OCI-LY3 (cell line): Measurements from ENCODE around the gene IGSF22.

Source experiments
- H2AFZ ChIP-seq: fragments of 200-600, 300-600 bp; shearing (Covaris generic); 2 replicates; pipeline ENCODE4 v1.6.0; 2014; ENCODE audit warnings: antibody characterized with exemption, low read depth, low read length
- H3K27ac ChIP-seq: fragments of 200-600, 300-600 bp; sonication (generic); 2 replicates; pipeline ENCODE4 v1.5.1; 2014; ENCODE audit warnings: mild to moderate bottlenecking, low read length, moderate library complexity, mixed read lengths
- H3K27me3 ChIP-seq: fragments of 200-600, 300-600 bp; sonication (generic); 2 replicates; pipeline ENCODE4 v1.6.1; 2014; ENCODE audit warnings: low read depth, low read length, mixed read lengths
- H3K36me3 ChIP-seq: fragments of 200-600, 300-600 bp; sonication (generic); replicated peaks from 2 replicates; pipeline ENCODE3; 2014; ENCODE audit warnings: low read depth, low read length, mixed read lengths
- H3K4me1 ChIP-seq: fragments of 300-600, 200-600 bp; sonication (generic); 2 replicates; pipeline ENCODE4 v1.6.1; 2014; ENCODE audit warnings: low read length, mixed read lengths
- H3K4me2 ChIP-seq: fragments of 200-600, 300-600 bp; sonication (generic); 2 replicates; pipeline ENCODE4 v1.6.1; 2014; ENCODE audit warnings: low read length, mixed read lengths
- H3K4me3 ChIP-seq: fragments of 300-600, 200-600 bp; sonication (generic); 2 replicates; pipeline ENCODE4 v1.5.1; 2014; ENCODE audit warnings: antibody characterized with exemption, mild to moderate bottlenecking, low read length, moderate library complexity
- H3K79me2 ChIP-seq: fragments of 300-600, 200-600 bp; shearing (Covaris generic); 2 replicates; pipeline ENCODE4 v1.6.1; 2014; ENCODE audit warnings: mild to moderate bottlenecking, low read length, mixed read lengths
- H3K9ac ChIP-seq: fragments of 300-600, 200-600 bp; shearing (Covaris generic); 2 replicates; pipeline ENCODE4 v1.6.0; 2014; ENCODE audit warnings: mild to moderate bottlenecking, low read length, moderate library complexity
- H3K9me3 ChIP-seq: fragments of 200-600, 300-600 bp; shearing (Covaris generic); 2 replicates; pipeline ENCODE4 v1.6.1; 2014; ENCODE audit warnings: low read length, mixed read lengths; ENCODE audit not compliant: insufficient read depth
- H4K20me1 ChIP-seq: fragments of 200-600, 300-600 bp; sonication (generic); 2 replicates; pipeline ENCODE4 v1.6.1; 2016; ENCODE audit warnings: low read length, mixed read lengths; ENCODE audit not compliant: insufficient read depth
- EZH2phosphoT487 ChIP-seq: fragments of 200-600 bp; shearing (Covaris generic); IDR thresholded peaks from 2 replicates; pipeline ENCODE4 v1.6.1; 2018; ENCODE audit warnings: antibody characterized with exemption, mixed run types, low read depth
- TF ChIP-seq, protein P1 (sequence below): fragments of 200-600, 300-600 bp; sonication (generic); IDR thresholded peaks from 2 replicates; pipeline ENCODE4 v1.5.1; 2014; ENCODE audit warnings: antibody characterized with exemption, low read length, low read depth

Gene IGSF22

GRCh38 chr11:18731949-18732821 lies 6.2 kb upstream of the IGSF22 start:
- Histone ChIP-seq H3K79me2 (no peaks in the 10 kb centered on the region), H3K4me2 (peak overlapping the region; percentile 36), H2AFZ (0 out of 2 replicates have a peak overlapping the region, but pooled peaks have one; percentile 75), H3K4me1 (peaks cover 20% of the 10 kb centered on the region), H3K27ac (no peak overlapping the region), H3K27me3 (peaks cover 19% of the 10 kb centered on the region), H3K36me3 (no peaks in the 10 kb centered on the region), H4K20me1 (no peaks in the 10 kb centered on the region), H3K4me3 (no peak overlapping the region), H3K9ac (no peak overlapping the region), H3K9me3 (no peaks in the 10 kb centered on the region)
- TF ChIP-seq, protein P1, sequence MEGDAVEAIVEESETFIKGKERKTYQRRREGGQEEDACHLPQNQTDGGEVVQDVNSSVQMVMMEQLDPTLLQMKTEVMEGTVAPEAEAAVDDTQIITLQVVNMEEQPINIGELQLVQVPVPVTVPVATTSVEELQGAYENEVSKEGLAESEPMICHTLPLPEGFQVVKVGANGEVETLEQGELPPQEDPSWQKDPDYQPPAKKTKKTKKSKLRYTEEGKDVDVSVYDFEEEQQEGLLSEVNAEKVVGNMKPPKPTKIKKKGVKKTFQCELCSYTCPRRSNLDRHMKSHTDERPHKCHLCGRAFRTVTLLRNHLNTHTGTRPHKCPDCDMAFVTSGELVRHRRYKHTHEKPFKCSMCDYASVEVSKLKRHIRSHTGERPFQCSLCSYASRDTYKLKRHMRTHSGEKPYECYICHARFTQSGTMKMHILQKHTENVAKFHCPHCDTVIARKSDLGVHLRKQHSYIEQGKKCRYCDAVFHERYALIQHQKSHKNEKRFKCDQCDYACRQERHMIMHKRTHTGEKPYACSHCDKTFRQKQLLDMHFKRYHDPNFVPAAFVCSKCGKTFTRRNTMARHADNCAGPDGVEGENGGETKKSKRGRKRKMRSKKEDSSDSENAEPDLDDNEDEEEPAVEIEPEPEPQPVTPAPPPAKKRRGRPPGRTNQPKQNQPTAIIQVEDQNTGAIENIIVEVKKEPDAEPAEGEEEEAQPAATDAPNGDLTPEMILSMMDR, result peak; percentile 97
- no peak for TF ChIP-seq EZH2phosphoT487

GRCh38 chr11:18731441-18731840 lies 5.5 kb upstream of the IGSF22 start:
- TF ChIP-seq, protein P1, result no peak
- no peak for TF ChIP-seq EZH2phosphoT487
- no peak overlapping the region for H2AFZ ChIP-seq
- peak overlapping the region; percentile 36 for H3K4me2 ChIP-seq
- peaks cover 20% of the 10 kb centered on the region for H3K4me1 ChIP-seq
- no peaks in the 10 kb centered on the region for H3K79me2 ChIP-seq
- H3K9ac ChIP-seq, result no peak overlapping the region
- H3K36me3 ChIP-seq, result no peaks in the 10 kb centered on the region
- peaks cover 15% of the 10 kb centered on the region for H3K27me3 ChIP-seq
- H3K4me3 ChIP-seq, result no peak overlapping the region
- H4K20me1 ChIP-seq, result no peaks in the 10 kb centered on the region
- no peaks in the 10 kb centered on the region for H3K9me3 ChIP-seq
- H3K27ac ChIP-seq, result no peak overlapping the region

DNA sequence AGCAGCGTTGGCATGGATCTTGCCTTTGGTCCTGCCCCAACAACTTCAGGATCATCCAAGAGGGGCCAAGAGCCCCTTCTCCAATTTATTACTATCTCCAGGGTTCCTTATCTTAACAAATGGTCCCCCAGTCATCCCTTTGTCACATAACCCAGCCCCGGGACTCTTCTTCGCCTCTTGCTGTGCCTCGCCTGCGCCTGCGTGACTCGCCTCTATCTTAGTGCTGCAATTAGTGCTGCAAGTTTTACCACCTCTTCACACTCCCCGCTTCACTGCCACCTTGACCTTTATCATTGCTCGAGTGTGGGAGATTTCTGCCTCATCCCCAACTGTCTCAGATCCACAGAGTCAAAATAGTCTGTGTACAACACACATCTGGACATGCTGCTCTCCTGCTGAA lies 4.0 kb upstream of the IGSF22 start:
- Histone ChIP-seq H3K79me2 (no peaks in the 10 kb centered on the region), H3K4me2 (no peak overlapping the region), H4K20me1 (no peaks in the 10 kb centered on the region), H3K4me1 (peaks cover 20% of the 10 kb centered on the region), H3K27ac (no peak overlapping the region), H3K4me3 (no peak overlapping the region), H3K27me3 (peaks cover 5% of the 10 kb centered on the region; the same call in 1 of the 2 replicates), H3K9ac (no peak overlapping the region), H2AFZ (no peak overlapping the region), H3K9me3 (no peaks in the 10 kb centered on the region), H3K36me3 (no peaks in the 10 kb centered on the region)
- TF ChIP-seq, protein P1, result no peak
- no peak for TF ChIP-seq EZH2phosphoT487

DNA sequence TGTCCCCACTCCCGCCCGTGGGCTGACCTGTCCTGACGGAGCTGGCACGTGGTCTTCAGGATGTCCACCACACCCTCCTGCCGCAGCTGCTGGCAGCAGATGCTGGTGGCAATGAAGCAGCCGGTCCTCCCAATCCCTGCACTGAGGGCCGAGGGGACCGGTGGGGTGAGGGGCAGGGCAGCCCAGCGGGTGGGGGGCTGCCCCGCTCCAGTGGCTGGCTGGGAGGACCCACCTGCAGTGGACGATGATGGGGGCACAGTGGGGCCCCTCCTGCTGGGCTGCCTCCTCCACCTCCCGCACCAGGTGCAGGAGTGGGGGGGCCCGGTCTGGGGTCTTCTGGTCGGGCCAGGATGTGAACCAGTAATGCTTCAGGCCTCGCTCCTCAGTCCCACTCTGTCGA lies 3.4 kb upstream of the IGSF22 start:
- no peaks in the 10 kb centered on the region for H3K79me2 ChIP-seq
- no peaks in the 10 kb centered on the region for H3K36me3 ChIP-seq
- no peaks in the 10 kb centered on the region for H3K9me3 ChIP-seq
- H2AFZ ChIP-seq, result no peak overlapping the region
- no peak overlapping the region for H3K4me3 ChIP-seq
- H3K9ac ChIP-seq, result no peak overlapping the region
- peaks cover 20% of the 10 kb centered on the region for H3K4me1 ChIP-seq
- TF ChIP-seq, protein P1, result no peak
- no peak for TF ChIP-seq EZH2phosphoT487
- no peak overlapping the region for H3K27ac ChIP-seq
- H4K20me1 ChIP-seq, result no peaks in the 10 kb centered on the region
- H3K4me2 ChIP-seq, result no peak overlapping the region
- no peaks in the 10 kb centered on the region for H3K27me3 ChIP-seq
